Keratinocyte (primary cell): ENCODE data around the gene PCCA. TPM values are rescaled to one million over a fixed set of nuclear protein-coding genes. Genes with fewer than 3 reads are reported as not detected.

Source experiments
- polyA plus RNA-seq, 5 experiments: library from polyadenylated mRNA; depleted of rRNA in 3 of 5; stranded (reverse) in 3 of 5; stranded (forward) in 1 of 5; unstranded in 1 of 5; fragments of >200 nt; gene quantifications; 1 replicate in 1 of 5; 2 replicates in 3 of 5; 3 replicates in 1 of 5; pipeline versions ENCODE4 v1.2.1 to v1.2.3, GENCODE V29; 2011 to 2012; ENCODE audit warnings: missing spikeins in 2 of 5, low read depth in 1 of 5, low replicate concordance in 1 of 5
- small RNA-seq, 3 experiments: library from RNA; depleted of rRNA; stranded (forward); fragments of <200 nt; gene quantifications; one replicate each; pipeline ENCODE3, GENCODE V24; 2012; ENCODE audit warnings: low read depth in 3 of 3, low replicate concordance in 1 of 3; ENCODE audit not compliant: insufficient read length in 3 of 3

Gene PCCA
- polyA plus RNA-seq, 1 donor (not counting 4 experiments of a cell fraction or from before 2014, with no cell fraction given), result 8.1 TPM

Small RNA genes lying within 50 kb of the gene (small RNA-seq; reads per million reads assigned to genes)
- 0 reads per million in 3 experiments for gene AL356575.1

Other genes with a start within 250 kb of the PCCA start
- gene ZIC5, start 117.3 kb upstream of the PCCA start, polyA plus RNA-seq, result not detected in 3 replicates
- not detected in 3 replicates for gene ZIC2, start 107.3 kb upstream of the PCCA start, polyA plus RNA-seq